Thyroid gland (tissue), 4 donors: ENCODE results near the gene HEXIM2. TPM values are rescaled to one million over a fixed set of nuclear protein-coding genes. Genes with fewer than 3 reads are reported as not detected.

Experiments
- DNase-seq, 2 donors: peaks; one replicate each; pipeline ENCODE4 v3.0.0-alpha.2; 2019
- H3K27ac ChIP-seq, 3 donors: fragments of 200-600 bp; sonication (generic); 1 replicate in 2 of 3; 2 replicates in 1 of 3; pipeline ENCODE4 v1.5.1; 2016 to 2019; ENCODE audit warnings: mild to moderate bottlenecking in 1 of 3, moderate library complexity in 1 of 3
- H3K27me3 ChIP-seq: fragments of 200-600 bp; sonication (generic); one replicate; pipeline ENCODE4 v1.5.1; 2019
- H3K36me3 ChIP-seq, 2 donors: fragments of 200-600 bp; sonication (generic); one replicate each; pipeline ENCODE4 v1.5.1; 2016 to 2019
- H3K4me1 ChIP-seq, 2 donors: fragments of 200-600 bp; sonication (generic); one replicate each; pipeline ENCODE4 v1.5.1; 2017 to 2019
- H3K4me3 ChIP-seq, 3 donors: fragments of 200-600 bp; sonication (generic); replicated peaks in 1 of 3; 1 replicate in 2 of 3; 2 replicates in 1 of 3; pipeline ENCODE4 v1.5.1; 2016; ENCODE audit warnings: mild to moderate bottlenecking in 1 of 3
- H3K9me3 ChIP-seq: fragments of 200-600 bp; sonication (generic); one replicate; pipeline ENCODE4 v1.5.1; 2017
- CTCF ChIP-seq, 6 experiments: fragments of 200-600 bp in 3 of 6; fragments of 450-650 bp in 3 of 6; sonication (generic) in 3 of 6; IDR thresholded peaks; one replicate each; pipeline ENCODE4 v1.5.1; 2016 to 2019; ENCODE audit warnings: antibody characterized with exemption in 6 of 6, mild to moderate bottlenecking in 2 of 6, inconsistent platforms in 1 of 6, moderate library complexity in 1 of 6
- POLR2A ChIP-seq, 2 donors: fragments of 450-650 bp; IDR thresholded peaks; one replicate each; pipeline ENCODE4 v1.6.1; 2017; ENCODE audit warnings: antibody characterized with exemption in 2 of 2, mild to moderate bottlenecking in 2 of 2, moderate library complexity in 1 of 2
- WGBS, 2 donors: methylation state at CpG; one replicate each; pipeline ENCODE4 v1.1.5; 2017; 5-methylcytosine and 5-hydroxymethylcytosine counted together
- intact Hi-C: fragments of 100-400 bp; cut with DNase I; formaldehyde crosslinking; loops from one replicate; pipeline ENCODE4 v1.15.1; 2023
- total RNA-seq, 4 donors: library from RNA; depleted of rRNA; stranded (reverse); fragments of >200 nt; gene quantifications; one replicate each; pipeline ENCODE4 v1.2.3, GENCODE V29; 2016

Gene HEXIM2
- total RNA-seq, 4 donors from 2014 or later: 3.9 to 16.3 (median 10.0) TPM

- Histone ChIP-seq H3K9me3 (no peaks in the 10 kb centered on the region), H3K27ac (peak within 1 kb of the TSS; percentile 93 to 99 (median 98)), H3K4me3 (peak within 1 kb of the TSS; percentile 57 to 71 (median 58)), H3K27me3 (no peaks in the 10 kb centered on the region), H3K4me1 (peaks cover 17 to 41% of the 10 kb centered on the region in 2 donors), H3K36me3 (no peaks in the 10 kb centered on the region)
- DNase-seq: peak; percentile 99
- 0% methylated on average over 52 to 58 of the region's 58 CpGs for WGBS, 2 donors
- intact Hi-C loops: loop anchor here (10.0 kb wide), 1 partner anchor 236 kb away; no protein-coding TSS in a partner anchor
- TF ChIP-seq CTCF (IDR thresholded peaks at IDR 0.05): no peak
- TF ChIP-seq POLR2A (IDR thresholded peaks at IDR 0.05): peak; percentile 96 to 100
Measured at GRCh38 chr17:45148183-45149036, 13.3 kb upstream of the HEXIM2 start, which contains the start of gene HEXIM1. Gene HEXIM1, plus strand, starts transcription at chr17:45148475. Its CDS starts 716 bp downstream, at chr17:45149191.

GRCh38 chr17:45149037-45149668 lies 12.5 kb upstream of the HEXIM2 start:
- H3K9me3 ChIP-seq: no peaks in the 10 kb centered on the region
- intact Hi-C loops: loop anchor here (10.0 kb wide), 1 partner anchor 236 kb away; no protein-coding TSS in a partner anchor
- 1% methylated on average over 28 to 32 of the region's 32 CpGs for WGBS, 2 donors
- TF ChIP-seq POLR2A (IDR thresholded peaks at IDR 0.05) (peak in 1 of 2 donors; percentile 60), CTCF (IDR thresholded peaks at IDR 0.05) (peak; percentile 47 to 87 (median 72))
- peak overlapping the region; percentile 37 to 57 (median 50) for H3K4me3 ChIP-seq
- H3K27me3 ChIP-seq: no peaks in the 10 kb centered on the region
- H3K27ac ChIP-seq: peak overlapping the region; percentile 93 to 97 (median 96)
- H3K36me3 ChIP-seq: no peaks in the 10 kb centered on the region
- peaks cover 17 to 38% of the 10 kb centered on the region in 2 donors for H3K4me1 ChIP-seq
- peak; percentile 88 to 90 for DNase-seq

- Histone ChIP-seq H3K27me3 (no peaks in the 10 kb centered on the region), H3K9me3 (no peaks in the 10 kb centered on the region), H3K36me3 (no peaks in the 10 kb centered on the region), H3K27ac (peak overlapping the region; percentile 93 to 97 (median 96)), H3K4me3 (peak overlapping the region in 2 of 3 donors; percentile 50 to 57), H3K4me1 (peaks cover 11 to 30% of the 10 kb centered on the region in 2 donors)
- intact Hi-C loops: loop anchor here (10.0 kb wide), 1 partner anchor 235 kb away; no protein-coding TSS in a partner anchor
- 2 to 3% methylated on average over 47 to 50 of the region's 56 CpGs for WGBS, 2 donors
- peak; percentile 78 to 87 for DNase-seq
- TF ChIP-seq CTCF (IDR thresholded peaks at IDR 0.05) (no peak), POLR2A (IDR thresholded peaks at IDR 0.05) (no peak)
Measured at GRCh38 chr17:45149669-45150664, 11.7 kb upstream of the HEXIM2 start.

GRCh38 chr17:45150911-45151809 lies 10.5 kb upstream of the HEXIM2 start:
- Histone ChIP-seq H3K4me1 (peaks cover 21 to 34% of the 10 kb centered on the region in 2 donors), H3K27ac (peak overlapping the region; percentile 3 to 97 (median 96))
- no peak for TF ChIP-seq CTCF (IDR thresholded peaks at IDR 0.05)
- no peak for TF ChIP-seq POLR2A (IDR thresholded peaks at IDR 0.05)

More at GRCh38 chr17:45150911-45151809, 10.5 kb upstream of the HEXIM2 start:
- peak overlapping the region in 1 of 3 donors; percentile 50 for H3K4me3 ChIP-seq
- DNase-seq: no peak
- H3K27me3 ChIP-seq: no peaks in the 10 kb centered on the region
- 27 to 30% methylated on average over 8 of the region's 8 CpGs for WGBS, 2 donors
- no peaks in the 10 kb centered on the region for H3K9me3 ChIP-seq
- H3K36me3 ChIP-seq: no peaks in the 10 kb centered on the region
- intact Hi-C loops: no loop called here
